ENCODE results near the gene TANK. TPM values are rescaled to one million over a fixed set of nuclear protein-coding genes. Genes with fewer than 3 reads are reported as not detected.

Gene TANK
- total and polyA plus RNA-seq, 2 of the 8 experiments (the other 6 are each of a cell fraction or from before 2014, with no cell fraction given) = 7.0 to 26.1 TPM

- TF ChIP-seq SIN3A (conservative IDR thresholded peaks at IDR 0.05 in 1 of 2, IDR thresholded peaks at IDR 0.05 in 1 of 2; ENCODE audit: low read depth in 1 of 2, low read length in 2 of 2) (no peak), USF2 (IDR thresholded peaks at IDR 0.05; ENCODE audit: low read length) (no peak), KDM5A (IDR thresholded peaks at IDR 0.05; ENCODE audit: low read length) (no peak), RNF2 (IDR thresholded peaks at IDR 0.05; ENCODE audit: borderline replicate concordance, low read depth, low read length, missing control alignments, poor library complexity, severe bottlenecking) (no peak), TBP (IDR thresholded peaks at IDR 0.05; ENCODE audit: low read depth, low read length) (no peak), MAFK (IDR thresholded peaks at IDR 0.05; ENCODE audit: low read depth, low read length) (no peak)
Observed at GRCh38 chr2:161173541-161174194, 13.4 kb downstream of the TANK start (continued).

All from H1 (cell line).